GM21390 (cell line): Measurements from ENCODE around the gene BET1.

Experiments used
- ATAC-seq: cut with Tn5 transposase; IDR thresholded peaks from one replicate; pipeline ENCODE4 v1.9.1; 2021; ENCODE audit not compliant: unreplicated experiment

Gene BET1

DNA sequence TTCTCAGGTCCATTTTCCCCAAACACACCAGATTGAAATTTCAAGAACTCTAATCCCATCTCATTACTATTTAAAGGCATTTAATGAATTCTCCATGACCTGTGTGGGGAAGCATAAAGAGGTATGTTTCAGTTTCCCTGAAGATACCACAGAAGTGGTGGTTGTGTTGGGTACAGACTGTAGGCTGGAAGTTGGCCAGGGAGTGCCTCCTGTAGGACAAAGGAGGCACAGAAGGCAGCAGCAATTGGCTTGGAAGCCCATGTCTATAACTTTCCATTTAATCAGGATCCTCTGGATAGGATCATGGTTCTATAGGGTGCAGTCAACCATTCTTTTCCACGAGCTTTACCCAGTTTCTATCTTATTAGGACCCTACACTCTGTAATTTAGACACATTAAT, 8.6 kb upstream of the BET1 start:
- ATAC-seq, result no peak

DNA sequence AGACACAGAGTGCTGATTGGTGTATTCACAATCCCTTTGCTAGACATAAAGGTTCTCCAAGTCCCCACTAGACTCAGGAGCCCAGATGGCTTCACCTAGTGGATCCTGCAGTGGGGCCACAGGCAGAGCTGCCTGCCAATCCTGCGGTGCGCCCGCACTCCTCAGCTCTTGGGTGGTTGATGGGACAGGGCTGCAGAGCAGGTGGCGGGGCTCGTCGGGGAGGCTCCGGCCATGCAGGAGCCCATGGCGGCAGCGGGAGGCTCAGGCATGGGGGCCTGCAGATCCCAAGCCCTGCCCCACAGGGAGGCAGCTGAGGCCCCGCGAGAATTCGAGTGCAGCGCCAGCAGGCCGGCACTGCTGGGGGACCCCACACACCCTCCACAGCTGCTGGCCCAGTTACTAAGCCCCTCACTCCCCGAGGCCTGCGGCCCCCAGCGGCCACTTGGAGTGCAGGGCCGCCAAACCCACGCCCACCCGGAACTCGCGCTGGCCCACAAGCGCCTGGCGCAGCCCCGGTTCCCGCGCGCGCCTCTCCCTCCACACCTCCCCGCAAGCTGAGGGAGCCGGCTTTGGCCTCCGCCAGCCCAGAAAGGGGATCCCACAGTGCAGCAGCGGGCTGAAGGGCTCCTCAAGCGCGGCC, 7.7 kb upstream of the BET1 start:
- no peak for ATAC-seq

DNA sequence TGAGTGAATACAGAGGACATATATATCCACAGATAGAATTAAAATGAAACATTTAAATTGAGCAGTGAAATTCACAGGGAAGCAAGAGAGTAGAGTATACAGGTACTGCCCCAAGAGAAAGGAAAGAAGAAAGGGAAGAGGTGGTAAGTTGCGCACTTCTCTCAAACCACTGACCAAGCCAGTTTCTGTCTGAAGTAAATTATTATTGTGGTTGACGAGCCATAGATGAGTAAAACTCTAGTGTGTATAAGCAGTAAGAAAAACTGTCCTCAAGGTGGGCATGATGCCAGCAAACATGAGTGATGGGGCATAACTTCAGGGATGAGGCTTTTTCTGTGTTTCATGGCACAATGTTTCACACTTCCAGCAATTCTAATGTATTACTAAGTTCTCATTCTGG, 4.4 kb upstream of the BET1 start:
- ATAC-seq, result no peak

DNA sequence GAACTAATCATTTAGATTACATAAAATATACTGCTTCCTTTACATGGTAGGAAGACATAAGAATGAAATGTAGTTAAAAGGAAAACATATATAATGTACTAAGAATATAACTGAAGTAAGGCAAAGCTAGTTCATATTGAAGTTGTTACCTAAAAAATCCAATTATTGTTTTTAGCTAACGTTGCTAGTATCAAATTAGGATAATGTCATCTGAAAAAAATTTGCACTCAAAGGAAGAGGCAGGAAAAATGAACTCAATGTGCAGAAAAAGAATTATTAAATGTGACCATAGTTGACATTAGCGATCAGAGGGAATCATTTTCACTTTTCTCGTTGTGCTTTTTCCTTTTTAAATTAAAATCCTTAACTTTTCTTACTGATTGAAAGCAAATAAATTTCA, 1.6 kb upstream of the BET1 start:
- ATAC-seq, result no peak

DNA sequence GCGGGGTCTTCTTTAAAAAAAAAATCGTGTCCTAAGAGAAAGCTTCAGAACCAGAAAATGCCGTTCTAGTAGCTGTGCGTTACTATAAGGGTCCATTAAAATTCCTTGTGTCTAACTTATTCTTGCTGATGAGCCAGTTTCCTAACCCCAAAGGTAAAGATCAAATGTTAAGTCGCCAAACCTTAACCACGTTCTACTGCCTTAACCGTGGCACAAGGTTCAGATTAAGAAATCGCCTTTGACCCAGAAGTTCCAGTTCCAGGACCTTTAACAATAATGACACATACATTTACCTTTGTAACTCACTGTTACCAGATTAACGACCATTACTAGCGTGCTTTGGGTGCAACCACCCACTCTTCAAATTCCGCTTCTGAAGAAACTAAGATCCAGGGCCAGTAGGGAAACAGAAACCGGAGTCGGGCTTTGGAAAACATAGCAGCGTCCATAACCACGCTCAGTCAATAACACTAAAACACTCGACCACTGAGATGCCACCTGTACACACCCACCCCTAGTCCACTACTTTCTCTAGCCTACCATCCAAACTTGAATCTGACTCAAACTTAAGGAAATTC, 620 bp downstream of the BET1 start:
- peak; percentile 19 for ATAC-seq

DNA sequence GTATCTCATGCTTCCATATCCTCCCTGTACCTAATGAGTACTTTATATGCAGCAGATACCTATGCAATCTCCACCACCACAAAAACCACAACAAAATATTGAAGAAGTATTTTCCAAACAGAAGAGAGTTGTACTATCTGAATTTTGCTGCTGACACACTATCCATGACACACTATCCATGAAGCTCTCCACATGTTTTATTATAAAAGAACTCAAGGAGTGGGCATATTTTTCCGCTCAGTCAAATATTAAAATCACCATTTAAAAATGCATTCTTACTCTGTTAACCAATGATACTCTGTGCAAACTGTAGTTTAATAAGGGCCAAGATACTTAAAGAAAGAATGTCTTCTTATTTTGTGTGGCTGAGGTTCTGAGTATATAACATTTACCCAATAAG, 2.8 kb downstream of the BET1 start:
- no peak for ATAC-seq

DNA sequence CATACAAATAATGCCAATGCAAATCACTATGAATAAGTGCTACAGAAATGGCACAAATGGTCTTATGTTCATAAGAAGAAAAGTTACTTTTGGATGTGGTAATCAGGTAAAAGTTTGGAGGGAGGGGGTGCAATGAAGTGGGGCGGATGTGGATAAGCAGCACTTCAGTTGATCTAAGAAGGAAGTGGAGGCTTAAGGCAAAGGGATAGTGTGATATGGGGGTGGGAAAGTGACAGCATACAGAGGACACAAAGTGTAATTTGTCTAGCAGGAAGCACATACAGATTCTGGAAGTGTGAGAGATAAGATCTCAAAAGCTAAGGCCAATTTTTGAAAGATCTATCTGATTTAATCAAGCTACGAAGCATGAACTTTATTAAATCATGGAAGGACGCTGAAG, 6.3 kb downstream of the BET1 start:
- no peak for ATAC-seq

DNA sequence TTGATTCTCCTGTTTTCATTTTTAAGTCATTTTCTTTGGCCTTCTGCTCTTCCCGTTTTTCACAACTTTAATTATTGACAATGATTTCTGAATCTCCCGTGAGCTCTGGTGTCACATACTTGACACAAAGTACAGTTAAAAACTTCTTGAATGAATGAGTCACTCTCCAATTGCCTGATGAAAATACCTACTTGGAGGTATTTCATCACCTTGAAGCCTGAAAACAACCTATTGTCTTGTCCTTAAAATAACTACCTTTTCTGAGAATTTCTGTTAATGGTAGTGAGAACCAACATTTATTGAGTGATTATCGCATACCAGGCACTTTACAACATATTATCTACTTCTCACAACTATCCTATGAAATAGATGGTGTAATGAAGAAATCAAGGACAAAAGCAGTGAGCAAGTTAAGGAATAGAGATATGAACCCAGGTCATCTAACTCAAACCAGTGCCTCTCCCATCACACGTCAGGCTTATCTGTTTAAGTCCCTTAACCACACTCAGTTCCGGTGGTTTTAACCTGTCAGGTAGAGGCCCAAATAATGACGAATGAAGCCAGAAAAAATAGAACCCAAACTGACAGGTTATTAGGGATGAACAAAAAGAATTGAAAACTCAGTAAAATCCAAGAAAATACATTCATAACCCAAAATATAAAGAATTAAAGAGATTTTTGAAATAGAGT, 11.6 kb downstream of the BET1 start:
- ATAC-seq, result peak; percentile 60

DNA sequence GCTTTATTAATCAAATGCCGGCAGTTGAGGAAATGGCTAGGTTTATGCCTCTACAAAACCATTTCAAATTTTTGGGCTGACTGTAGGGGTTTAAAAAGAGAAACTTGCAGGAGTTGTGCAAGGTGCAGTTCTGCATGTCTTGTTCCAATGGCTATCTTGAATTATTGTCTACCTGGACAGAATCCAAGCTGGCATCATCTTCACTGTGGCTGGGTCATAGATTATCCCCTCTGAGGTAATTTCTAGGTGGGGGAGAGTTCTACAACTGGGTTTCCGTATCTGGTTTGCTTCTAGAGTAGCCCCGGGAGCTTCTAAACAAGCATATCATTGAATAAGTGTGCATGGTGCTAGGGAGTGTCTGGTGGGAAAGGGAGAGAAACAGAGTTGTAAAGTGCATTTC, 16.9 kb downstream of the BET1 start:
- ATAC-seq, result no peak

DNA sequence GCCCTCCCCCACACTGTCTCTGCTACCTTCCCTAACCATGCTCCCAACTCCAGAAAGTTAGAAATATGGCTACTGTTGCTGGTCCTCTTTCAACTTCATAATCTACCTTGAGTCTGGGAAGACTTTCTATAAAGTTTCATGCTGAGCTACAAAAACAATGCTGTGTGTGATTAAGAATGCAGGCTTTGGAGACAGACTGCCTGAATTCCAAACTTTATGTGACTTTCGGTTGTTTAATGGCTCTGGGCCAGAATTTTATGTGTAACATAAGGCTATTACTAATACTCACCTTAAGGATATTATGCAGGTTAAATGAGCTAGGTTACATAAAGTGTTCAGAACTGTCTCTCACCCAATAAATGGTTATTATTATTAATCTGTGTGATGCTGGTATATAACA, 19.1 kb downstream of the BET1 start:
- no peak for ATAC-seq

DNA sequence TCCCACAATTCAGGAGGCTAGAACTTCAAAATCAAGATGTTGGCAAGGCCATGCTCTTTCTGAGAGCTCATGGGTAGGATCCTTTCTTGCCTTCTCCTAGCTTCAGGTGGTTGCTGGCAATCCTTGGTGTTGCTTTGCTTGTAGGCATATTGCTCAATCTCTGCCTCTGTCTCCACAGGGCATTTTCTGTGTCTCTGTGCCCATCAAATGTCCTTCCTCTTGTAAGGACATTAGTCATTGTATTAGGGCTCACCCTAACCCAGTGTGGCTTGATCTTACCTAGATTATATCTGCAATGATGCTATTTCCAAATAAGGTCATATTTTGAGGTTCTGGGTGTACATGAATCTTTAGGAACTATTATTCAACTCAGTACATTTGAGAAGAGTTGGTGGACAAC, 20.1 kb downstream of the BET1 start:
- ATAC-seq, result no peak

DNA sequence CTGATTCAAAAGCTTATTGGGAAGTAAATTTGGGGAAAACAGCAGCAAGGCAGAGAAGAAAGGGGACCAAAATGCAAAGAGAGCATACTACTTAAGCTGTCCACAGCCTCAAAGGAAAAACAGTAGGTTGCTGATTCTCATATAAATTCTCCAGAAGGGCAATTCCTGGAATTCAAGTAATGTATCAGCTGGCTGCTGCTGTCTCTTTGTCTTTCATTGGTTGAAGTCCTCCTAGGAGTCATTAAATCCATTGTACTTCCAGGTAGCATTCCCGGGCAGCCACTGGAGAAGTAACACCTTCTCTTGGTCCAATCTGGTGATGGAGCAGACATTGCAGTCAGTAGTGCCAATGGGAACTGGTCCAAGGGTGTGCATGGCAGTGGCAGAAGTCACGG, 22.7 kb downstream of the BET1 start:
- no peak for ATAC-seq

DNA sequence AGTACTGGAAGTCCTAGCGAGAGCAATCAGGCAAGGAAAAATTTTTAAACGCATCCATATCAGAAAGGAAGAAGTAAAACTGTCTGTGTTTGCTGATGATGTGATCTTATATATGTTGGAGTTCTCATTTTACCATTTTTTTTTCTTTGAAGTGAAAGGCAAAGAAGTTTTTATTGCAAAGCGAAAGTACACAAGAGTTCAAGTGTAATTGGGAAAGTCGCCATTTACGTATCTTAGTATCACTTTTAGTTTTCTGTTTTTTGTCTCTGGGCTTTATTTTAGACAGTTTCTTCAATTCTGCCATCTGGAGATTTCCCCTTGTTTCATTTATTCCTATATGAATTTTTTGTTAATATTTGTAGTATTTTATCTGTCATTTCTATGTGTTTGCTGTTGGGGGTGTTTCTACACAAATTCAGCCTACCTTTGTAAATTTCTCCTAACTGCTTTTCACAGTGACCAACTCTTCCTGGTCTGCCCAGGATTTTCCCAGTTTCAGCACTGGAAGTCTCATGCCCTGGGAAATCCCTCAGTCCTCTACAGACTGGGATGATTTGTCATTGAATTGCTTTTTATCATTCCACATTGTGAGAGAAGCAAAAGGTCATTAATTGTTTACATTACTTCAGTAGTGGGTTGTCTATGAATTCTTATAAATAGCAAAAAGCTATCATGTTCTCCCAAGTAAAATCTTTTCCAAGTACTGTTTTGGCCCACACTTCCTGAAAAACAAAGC, 23.2 kb downstream of the BET1 start:
- ATAC-seq, result no peak

DNA sequence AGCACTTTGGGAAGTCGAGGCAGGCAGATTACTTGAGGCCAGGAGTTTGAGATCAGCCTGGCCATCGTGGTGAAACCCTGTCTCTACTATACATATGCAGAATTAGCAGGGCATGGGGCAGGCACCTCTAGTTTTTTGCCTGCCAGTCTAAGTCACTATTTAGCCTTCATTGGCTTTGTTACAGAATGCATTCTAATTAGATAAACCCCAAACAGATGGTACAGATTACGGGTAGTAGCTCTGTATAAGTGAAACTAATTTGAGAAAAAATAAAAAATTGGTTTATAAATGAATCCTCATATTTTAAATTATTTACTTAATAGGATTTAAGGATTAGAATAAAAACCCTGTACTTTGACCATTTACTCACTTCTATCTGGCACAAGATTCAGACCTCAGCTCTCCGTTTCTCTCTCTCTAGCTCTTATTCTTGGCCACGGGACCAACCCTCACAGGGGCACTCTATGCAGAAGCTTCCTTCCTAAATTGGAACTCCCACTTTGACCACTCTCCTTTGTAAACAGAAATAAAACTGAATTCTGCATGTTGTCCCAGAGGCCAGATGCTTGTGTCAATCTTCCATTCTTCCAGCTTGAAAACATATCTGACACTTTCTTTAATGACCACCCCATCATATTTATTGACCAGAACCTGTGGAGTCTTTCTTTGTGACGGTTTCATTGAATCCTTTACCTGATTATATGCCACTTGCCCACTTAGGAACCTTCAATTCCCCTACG, 26.8 kb downstream of the BET1 start:
- ATAC-seq, result no peak

DNA sequence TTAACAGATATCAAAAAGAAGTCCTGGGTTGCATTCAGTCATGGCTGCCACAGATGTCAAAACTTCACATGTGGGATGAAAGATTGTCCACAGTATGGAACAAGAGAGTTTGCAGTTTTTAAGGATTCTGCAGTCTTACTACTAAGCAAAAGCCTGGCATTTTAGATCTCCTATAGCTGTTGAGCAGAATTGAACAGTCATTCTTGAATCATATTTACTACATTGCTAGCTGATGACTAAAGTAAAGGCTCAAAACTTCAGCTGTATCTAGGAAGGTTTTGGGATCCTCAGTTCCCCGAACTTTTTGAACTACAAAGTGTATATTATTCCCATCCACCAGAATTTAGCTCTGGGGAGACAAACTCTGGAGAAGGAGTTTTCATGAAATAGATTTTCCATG, 31.0 kb downstream of the BET1 start:
- ATAC-seq, result no peak

DNA sequence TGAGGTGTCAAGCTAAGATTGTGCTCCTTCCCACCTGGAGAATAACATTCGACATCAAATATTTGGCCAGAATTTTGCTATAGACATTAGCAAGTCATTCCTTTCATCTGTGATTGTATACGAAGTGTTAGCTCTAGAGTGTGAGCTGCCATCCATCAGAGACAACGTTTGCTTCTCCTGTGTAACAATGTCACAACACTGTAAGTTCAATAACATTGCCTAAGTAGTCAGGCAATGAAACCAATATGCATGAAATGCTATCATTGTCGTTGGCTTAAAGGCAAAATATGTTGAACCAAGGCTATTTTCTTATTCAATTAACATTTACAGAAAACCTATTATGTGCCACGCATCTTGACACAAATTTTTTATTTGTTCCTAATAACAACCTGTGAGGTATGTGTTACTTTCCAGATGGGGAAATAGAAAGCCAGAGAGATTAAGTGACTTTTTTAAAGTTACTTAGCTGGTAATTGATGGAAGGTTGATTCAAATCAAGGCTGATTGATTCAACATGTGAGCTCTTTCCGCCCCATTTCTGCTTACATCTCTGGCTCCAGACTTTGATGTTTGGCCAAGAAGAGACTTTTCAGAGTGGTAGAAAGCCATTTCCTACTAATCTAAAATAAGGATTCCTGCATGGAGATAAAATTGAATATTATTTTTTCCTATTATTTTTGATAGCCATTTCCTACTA, 32.0 kb downstream of the BET1 start:
- no peak for ATAC-seq

DNA sequence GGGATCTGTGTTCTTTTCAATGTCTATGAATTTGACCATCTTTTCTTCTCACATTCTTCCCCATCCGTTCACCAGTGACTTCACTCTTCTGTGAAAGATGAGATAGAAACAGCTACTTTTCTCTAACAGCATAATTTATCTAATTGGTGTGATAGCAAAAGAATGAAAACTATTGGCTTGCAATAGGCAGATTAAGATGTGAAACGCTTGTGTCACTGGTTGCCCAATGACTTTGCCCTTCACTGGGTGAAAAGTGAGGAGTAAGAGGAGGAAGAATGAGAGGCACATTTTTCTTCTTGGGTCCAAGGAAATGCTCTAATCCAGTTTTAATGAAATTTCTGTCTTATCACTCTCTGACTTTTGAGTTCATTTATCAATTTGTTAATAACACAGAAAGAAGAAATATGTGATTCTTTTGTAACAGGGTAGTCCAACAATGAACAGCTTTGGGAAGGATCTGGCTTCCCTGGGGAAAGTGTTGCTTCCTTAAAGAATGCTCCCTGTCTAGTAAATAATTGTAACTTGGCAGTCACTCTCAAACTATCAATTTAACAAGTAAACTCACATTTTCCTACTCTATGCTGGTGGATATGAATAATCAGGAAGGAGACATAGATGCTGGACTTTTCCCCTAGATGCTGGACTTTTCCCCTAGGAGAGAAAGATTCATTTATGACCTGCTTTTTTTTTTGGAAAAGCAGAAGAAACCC, 35.1 kb downstream of the BET1 start:
- no peak for ATAC-seq

DNA sequence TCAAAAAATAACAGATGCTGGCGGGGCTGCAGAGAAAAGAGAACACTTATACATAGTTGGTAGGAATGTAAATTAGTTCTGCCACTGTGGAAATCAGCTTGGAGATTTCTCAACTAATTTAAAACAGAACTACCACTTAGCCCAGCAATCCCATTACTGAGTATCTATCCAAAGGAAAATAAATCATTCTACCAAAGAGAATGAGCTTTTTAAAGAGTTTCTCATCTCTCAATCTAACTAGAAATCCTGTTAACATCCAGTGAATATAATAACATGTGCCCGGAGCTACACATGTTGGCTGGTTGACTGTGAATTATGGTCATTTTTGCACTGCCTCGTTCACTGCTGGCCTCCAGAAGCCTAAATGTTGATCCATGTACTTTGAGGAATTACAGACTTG, 39.3 kb downstream of the BET1 start:
- no peak for ATAC-seq

DNA sequence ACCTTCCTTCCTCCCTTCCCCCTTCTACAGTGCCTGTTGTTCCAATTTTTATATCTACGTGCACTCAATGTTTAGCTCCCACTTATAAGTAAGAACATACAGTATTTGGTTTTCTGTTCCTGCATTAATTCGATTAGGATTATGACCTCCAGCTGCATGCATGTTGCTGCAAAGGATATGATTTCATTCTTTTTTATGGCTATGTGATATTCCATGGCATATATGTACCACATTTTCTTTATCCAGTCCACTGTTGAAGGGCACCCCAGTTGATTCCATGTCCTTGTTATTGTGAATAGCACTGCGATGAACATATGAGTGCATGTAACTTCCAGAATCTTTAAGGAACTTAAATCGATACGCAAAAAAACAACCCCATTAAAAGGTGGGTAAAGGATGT, 39.9 kb downstream of the BET1 start:
- ATAC-seq, result no peak

DNA sequence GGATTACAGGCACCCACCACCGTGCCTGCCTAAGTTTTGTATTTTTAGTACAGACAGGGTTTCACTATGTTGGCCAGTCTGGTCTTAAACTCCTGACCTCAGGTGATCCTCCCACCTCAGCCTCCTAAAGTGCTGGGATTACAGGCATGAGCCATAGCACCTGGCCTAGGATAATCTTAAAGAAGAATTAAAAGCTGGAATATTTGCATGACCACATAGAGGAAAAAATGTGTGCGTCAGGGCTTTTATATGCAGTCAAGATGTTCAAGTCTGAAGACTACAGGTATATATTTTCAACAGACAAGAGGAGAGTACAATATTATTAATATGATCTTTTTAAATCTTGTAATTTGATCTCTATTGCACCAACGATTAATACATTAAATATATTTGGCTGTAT, 43.2 kb downstream of the BET1 start:
- no peak for ATAC-seq
